CD4-positive, alpha-beta T cell treated with Interleukin-12 subunit alpha and Interleukin-12 subunit beta, for 1 hour (primary cell): ENCODE data around the gene ITGA6.

Source experiments
- DNase-seq: peaks from one replicate; pipeline ENCODE4 v3.0.0-alpha.2; 2020

ITGA6 gene

DNA sequence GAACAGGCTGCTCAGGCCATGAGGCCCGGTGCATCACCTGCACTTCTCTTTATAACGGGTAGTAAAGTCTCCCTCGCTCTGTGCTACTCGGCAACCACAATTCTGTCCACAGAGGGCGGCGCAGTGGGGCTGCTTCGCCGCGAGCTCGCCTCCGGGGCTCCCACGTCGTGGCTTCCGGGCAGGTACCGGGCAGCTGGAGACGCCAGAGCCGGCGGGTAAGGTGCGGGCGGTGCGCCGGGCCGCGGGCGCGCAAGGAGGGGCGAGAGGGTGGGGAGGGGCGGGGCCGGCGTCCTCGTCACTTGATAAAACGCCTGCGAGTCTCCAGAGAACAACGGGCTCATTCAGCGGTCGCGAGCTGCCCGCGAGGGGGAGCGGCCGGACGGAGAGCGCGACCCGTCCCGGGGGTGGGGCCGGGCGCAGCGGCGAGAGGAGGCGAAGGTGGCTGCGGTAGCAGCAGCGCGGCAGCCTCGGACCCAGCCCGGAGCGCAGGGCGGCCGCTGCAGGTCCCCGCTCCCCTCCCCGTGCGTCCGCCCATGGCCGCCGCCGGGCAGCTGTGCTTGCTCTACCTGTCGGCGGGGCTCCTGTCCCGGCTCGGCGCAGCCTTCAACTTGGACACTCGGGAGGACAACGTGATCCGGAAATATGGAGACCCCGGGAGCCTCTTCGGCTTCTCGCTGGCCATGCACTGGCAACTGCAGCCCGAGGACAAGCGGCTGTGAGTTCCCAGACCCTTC lies at the start of gene ITGA6:
ITGA6 (plus strand) TSS at position 331 of the 734 bp plus-strand sequence.
- DNase-seq, result peak; percentile 82

DNA sequence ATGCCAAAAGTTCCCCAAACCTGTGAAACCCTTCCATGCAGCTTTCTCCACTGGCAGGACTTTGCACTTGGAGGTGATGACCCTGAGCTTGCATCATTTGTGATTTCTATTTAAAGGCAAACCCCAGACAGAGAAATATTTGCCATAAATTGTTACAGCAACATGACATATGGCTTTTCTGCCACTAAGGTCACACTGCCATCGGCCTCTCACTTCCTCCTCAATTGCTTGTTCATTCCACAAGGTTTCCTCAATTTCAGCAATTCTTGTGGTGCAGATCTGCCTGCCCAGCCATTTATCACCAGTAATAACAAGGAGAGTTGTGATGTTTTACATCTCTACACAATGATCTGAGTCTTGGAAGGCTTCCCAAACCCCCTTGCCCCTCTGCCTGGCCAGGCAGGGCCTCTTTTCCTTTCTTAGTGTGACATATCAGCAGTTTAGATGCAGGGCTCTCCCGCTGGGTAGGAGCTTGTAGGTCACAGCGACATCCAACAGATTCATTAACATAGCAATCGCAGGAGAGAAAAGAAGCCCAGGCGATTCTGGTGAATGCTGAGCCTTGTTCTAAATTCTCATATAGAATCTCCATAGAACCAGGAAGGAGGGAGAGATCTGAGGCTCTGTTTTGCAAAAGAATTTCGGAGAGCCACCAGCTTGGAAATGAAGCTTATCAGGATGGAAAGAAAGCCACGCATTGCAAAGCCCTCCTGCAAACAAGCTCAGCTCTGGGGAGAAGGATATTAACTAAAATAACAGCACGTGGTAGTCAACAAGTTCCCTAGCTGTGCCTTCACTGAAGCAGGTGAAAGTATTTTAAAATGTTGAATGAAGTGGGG lies 46.7 kb upstream of the ITGA6 start:
- no peak for DNase-seq

DNA sequence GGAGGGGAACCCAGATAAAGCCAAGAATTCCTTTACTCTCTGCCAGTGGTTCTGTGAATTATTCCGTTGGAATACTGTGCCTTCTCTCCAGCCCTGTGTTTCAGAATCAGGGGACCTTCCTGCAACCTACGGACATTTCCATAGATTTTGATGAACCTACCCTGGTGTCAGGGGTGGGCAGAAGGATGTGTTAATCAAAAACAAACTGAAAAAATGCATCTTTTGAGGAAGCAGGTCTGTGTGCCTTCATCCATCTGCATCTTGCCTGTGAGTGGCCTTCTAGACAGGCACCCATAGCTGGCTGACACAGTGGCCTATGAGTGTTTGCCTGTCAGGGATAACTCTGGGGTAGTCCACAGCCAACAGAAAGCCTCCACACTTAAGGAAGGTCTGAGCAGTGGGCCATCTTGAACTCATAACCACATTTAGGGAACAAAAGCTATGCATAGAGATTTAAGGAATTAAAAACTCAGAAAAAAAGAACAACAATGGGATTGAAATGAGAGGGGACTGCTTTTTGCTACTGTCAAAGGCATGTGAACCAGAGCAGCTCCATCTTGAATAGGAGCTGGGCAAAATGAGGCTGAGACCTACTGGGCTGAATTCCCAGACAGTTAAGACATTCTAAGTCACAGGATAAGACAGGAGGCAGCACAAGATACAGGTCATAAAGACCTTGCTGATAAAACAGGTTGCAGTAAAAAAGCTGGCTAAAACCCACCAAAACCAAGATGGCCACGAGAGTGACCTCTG lies 45.9 kb upstream of the ITGA6 start:
- no peak for DNase-seq

DNA sequence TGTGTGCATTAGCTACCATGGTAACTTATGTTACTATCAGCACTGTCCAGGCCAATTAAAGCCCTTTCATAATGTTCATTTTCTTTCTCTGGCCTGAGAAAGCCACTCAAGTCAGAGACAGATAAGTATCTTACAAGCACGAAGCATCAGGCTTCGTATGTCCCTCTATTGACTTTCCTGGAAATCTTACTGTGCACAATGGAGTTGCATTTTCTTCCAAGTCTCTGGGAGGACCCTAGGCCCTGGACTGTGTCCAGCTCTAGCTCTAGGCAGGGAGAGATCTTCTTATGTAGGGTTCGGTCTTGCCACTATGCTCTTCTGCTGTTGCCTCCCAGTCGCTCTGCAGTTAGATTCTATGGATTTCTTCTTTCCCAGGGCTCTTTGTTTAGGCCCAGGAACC lies 40.0 kb upstream of the ITGA6 start:
- DNase-seq, result no peak

DNA sequence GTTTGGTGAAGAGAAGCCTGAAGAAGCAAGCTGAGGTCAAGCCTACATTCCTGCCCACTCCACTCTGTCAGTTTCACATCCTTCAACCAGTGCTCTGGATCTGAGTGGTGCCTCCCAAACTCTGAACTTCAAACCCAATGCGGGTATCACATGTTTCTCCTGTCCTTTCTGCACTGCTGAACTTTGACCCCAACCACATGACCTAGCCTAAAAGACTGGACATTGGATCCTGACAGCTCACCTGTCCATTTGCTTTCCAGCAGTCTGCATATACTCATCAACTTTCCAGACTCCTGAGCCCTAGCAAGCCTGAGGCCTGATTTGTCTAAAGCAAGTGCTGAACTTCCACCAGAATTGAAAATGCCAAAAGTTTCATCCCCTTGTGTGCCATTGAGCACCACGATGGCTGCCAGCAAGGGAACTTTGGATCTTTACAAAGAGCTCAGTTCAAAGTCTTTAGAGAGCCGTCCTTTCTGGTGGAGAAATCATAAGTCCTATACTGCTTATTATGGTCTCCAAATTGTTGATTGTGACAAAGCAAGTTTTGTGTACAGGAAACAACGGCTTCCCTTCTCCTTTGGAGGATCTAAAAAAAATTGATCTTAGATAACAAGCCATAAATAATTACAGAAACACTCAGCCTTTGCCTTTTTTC lies 37.6 kb upstream of the ITGA6 start:
- DNase-seq, result no peak

DNA sequence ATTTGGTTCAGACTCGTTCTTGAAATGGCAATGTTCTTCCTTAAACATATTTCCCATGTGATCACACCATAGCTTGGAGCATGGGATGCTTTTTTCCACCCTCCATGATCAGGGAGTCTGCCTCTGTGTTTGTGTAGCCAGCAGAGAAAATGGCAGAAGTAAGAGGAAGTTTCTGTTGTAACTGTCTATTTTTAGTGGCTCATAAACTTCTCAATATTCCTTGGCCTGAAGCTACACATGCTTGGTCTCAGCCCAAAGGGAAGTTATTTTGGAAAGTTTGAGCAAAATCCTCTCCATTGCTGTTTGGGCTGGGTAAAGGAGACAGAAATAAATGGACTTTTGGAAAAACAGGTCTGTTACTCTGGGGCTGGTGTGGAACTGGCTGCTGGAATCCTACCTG lies 33.4 kb upstream of the ITGA6 start:
- no peak for DNase-seq

DNA sequence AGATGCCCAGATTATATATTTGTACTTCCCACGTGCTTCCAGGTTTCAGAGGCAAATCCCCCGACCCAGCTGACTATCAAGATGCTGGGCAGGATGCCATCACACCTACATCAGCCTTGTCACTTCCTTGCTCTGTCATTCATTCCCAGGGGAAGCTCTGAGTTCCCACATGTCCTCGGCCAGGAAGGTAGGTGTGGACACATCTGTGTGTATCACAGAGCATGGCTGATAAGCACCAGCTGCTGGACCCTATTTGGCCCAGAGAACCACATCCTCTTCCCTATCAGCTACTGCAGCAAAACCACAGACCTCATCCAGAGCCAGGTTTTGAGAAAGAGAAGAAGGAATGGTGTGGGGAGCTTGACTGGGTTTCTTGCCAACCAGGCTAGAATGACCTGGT lies 31.9 kb upstream of the ITGA6 start:
- DNase-seq, result no peak

DNA sequence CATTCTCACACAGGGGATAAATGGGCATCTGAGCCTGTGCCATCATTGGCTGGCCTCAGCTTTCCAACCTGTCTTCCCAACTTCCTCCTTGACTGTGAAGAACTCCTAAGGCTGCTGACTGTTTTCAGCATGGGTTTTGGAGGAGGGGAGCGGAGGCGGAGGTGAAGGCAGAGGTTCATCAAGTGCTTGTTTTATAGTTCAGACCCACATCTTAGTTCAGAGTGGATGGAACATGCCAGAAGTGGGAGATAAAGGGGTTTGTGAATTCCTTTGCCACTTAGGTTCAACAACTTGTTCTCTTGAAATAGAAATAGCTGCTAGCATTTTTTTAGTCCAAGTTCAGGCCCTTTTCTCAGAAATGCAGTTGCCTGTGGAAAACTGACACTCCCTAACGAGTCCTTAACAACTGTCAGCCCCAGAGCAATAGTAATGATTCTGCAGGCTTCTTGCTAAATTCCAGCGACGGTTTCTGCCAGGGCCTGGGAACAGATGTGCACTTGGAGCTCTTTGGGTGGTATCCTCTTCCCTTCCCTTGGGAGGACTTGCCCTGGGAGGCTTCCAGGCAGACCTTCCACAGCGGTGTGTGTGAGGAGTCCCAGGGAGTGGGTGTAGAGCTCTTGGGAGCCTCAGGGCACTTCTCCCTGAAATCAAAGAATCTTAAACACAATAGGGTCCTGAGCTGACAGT lies 30.1 kb upstream of the ITGA6 start:
- no peak for DNase-seq

DNA sequence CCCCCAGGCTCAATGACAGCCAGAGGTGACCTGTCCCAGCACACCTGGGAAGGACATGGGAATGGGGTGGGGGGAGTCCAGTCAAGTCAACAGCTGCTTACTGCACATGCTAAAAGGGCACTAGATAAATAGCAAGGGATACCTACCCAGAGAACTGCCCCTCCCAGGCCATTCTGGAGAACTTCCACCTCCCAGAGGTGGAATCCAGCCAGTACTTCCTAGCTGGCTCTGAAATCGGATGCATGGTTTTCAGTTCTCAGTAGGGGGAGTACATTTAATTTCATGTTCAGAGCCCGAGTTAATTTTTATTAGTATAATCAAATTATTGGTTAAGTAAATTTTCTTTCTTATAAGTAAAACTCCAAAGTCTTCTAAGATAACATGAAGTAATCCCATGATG lies 28.9 kb upstream of the ITGA6 start:
- DNase-seq, result no peak

DNA sequence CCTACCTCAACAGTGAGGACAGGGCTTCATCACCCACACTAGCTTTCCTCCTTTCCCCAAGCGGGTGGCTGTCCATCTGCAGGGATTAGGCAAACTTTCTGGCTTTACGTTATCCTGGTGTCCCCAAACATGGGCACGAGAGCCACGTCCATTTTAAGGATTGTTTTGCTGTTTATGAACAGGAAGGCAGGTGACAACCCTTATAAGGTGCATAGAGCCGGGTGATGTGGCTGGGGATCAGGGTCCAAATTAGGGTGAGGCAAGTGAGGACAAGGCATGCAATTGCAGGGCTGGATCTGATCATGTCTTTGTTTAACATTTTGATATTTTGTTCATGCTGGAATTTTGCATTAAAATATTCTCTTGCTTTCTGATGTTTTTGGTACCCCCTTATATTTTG lies 27.6 kb upstream of the ITGA6 start:
- DNase-seq, result no peak

DNA sequence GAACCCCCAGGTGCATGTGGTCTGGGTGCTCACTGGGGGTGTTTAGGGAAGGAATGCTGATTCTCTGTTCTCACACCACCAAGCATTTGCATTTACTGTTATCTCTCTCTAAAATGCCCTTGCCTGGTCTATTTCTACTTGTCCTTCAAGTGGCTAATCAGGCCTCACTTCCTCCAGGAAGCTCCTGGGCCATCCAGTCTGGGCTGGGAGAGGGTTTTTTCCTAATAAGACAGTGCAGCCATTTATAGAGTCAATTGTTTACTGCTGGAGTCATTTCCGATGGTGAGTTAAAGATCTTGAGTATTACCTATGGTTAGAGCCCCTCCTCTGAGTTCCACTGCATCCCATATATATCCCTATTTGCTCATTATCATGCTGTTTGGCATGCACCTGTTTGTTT lies 25.2 kb upstream of the ITGA6 start:
- DNase-seq, result no peak

DNA sequence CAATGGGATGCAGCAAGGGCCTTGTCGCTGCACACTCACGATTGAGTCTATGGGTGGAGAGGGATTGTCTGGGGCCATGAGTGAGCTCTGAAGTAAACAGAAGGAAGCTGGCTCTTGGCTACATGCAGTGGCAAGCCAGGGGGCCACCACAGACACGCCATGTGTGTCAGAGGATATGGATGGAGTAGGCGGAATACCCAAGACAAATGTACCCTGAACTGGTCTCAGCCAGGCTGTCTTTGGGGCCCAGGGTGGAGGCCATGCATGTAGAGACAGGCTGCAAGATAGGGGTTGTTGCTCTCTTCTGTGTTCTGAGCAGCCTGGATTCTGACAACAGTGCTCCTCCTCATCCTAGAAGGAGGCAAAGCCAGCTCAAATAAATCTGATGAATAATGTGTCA lies 24.0 kb upstream of the ITGA6 start:
- no peak for DNase-seq

DNA sequence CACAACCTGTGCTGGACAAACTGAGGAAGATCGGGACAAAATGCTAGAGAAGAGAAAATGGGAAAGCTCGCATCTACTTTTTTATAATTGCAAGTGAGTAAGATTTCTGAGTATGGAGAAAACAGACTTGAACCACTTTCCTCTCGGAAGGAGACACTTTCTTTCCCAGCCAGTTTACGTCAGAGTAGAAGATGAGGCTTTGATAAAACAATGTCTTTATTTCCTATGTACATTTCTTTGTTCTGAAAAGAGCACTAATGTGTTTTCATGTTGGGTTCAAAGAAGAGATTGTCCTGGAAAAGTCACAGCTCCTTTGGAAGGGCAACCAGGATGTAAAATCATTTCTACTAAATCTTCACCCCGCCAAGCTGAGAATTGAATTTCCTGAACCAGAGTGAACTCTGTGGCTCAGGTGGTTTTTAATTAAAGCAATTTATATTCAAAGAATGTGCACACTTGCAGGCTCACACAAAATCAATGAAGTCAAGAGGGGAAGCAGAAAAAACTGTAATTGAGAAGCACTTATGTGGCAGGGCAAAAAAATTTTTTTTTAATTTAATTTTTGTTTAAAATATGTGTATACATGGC lies 23.4 kb upstream of the ITGA6 start:
- no peak for DNase-seq

DNA sequence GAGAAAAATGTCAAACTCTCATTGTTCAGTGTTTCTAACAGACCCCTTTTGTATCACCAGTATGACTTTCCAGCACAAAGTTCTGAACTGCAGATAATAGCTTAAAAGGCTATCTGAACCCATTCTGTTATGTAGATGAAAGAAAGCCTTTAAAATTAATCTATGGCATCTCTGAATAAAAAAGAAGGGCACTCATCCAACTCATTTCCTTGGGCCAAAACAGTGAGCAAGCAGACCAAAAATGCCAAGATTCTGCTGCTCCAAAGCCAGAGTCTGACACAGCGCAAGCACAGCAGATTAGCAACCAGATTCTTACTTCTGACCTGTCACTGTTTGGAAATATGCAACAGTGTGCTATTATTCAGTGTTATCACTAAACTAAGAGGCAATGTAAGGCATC lies 22.6 kb upstream of the ITGA6 start:
- DNase-seq, result no peak

DNA sequence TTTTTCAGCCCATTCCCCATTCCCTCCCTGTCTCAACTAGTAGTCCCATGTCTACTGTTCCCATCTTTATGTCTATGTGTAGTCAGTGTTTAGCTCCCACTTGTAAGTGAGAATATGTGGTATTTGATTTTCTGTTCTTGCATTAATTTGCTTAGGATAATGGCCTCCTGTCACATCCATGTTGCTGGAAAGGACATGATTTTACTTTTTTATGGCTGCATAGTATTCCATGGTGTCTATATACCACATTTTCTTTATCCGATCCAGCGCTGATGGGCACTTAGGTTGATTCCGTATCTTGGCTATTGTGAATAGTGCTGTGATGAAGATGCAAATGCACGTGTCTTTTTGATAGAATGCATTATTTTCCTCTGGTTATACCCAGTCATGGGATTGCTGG lies 21.7 kb upstream of the ITGA6 start:
- DNase-seq, result no peak

DNA sequence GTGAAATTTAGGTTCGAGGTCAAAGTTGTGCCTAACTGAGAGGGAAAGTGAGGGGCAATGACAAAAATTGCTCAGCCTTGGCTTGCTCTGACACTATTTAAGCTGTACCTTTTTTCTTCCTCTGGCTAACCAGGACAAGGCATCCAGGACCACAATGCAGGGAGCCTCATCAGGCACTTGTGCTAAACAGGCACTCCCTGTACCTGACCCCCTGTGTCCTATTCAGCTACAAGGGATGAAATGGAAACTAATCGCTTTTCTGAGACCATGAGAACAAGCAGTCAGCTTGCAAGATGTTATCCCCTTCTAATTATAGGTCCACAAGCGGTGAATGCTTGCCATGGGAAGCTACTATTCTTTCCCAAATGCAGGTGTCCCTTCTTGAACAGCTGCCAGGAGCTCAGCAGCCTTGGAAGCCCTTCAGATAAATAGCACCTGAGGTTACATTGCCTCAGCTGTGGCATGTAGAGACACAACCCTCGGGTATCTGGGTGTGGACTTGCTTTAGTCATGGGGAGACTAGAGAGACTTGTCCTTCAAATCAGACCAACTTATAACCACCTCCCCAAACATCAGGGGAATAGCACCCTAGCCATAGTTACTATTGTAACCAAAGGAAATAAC lies 19.1 kb upstream of the ITGA6 start:
- DNase-seq, result no peak

DNA sequence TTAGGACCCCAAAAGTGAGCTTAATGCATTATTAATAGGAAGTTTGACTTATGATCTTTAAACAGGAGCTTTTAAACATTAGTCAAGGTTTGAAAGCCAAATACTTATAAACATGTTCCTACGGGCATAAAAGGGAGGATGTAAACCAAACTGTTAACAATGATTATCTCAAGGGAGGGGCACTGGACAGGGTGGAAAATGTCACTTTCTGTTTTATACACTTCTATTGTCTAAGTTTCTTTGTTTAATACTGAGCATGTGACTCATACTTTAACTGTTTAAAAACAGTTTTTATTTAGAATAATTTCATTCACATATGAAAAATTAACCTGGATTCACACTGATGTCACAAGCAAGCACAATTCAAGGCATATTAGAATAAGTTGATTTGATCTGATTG lies 18.3 kb upstream of the ITGA6 start:
- no peak for DNase-seq

DNA sequence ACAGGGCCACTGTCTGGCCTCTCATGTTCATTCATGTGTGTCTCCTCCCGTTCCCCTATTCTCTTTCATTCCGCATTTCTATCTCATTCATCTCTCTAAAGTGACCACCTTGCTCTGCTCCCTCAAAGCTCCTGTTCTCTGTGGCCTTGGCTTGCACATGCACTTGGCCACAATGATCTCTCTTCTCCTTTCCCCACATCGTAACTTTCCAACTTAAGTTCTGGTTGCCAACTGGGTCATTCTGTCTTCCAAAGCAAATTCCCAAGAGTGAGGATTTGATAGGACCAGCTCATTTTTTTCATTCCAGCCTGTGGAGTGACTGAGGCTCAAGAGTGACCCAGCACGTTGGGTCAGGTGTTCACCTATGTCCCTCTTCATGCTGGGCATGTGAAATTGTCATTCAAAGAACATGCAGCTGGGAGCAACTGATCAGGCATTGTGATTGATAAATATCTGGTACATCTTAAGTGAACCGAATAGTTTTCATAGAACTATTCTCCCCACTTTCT lies 14.3 kb upstream of the ITGA6 start:
- no peak for DNase-seq

DNA sequence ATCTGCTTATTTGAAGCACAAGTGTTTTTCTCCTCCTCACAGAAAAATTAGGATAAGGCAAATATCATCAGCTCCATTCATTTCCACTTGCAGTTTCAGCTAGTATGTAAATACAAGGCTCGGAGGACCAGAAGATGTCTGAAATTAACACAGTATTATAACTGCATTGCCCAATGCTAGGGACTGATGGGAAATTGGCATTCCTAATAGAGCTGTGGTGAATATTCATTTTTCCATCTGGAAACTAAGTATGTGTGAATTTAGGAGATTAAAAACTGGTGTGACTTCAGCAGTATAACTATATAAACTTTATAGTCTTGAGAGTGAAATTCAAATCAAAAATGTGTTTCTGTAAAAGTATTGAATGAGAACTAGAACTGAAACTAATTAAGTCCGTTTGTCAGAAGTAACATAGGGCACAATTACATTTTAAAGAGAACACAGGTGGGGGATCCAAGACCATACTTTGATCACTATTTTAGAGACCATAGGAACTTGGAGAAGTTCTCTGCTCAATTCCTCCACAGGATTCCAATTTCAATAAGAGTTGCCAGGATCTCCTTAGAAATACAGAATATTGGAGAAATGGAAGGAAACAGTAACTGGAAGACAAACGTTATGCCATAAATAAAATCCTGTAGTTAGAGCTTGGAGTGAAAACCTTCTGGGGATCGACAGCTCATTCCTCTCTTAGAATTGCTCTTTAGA lies 12.1 kb upstream of the ITGA6 start:
- no peak for DNase-seq

DNA sequence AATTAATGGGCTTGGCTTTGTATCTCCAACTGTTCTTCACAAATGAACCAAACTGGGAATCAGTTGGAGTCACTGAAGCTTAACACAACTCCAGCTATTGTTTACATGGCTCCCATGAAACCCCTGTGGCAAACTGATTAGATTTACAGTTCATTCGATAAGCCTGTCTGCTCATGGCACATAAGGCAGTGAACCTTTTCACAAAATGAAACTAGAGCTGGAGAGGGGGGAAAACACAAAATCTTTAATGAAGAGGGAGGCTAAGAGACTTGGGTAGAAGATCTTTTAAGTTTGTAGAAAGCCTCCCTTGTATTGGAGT lies 11.6 kb upstream of the ITGA6 start:
- DNase-seq, result no peak

DNA sequence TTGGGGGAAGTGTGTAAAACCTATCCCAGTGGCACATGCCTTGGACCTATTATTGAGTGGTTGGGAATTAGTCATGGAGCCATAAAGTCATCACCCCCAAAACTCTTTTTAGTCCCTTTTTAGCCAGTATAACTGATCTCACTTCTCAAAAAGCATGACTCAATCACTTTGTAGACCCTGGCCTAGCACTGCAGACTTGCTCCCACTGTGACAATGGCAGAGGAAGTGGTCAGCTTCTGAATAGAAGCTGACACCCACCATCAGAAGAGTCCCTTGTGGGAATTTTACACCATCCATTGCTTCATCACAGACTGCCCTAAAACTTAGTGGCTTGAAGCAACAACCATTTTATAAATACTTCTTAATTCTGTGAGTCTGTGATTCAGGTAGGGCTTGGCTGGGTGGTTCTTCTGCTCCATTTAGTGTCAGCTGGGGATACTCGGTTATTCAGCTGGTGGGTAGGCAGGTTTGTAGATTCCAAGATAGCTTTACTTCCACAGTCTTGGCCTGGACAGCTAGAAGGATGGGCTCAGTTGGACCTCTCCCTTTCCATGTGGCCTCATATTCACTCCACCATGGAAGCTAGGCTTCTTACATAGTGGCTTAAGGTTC lies 10.8 kb upstream of the ITGA6 start:
- no peak for DNase-seq
